GM21717 (cell line): ENCODE measurements around the gene TMEM156.
A peak's percentile ranks its signal among the peaks of the same experiment; 100 is the strongest.
"Not testable (repeated sequence)": the region's sequence is repeated elsewhere in the genome, so short reads cannot be mapped to it uniquely, and the experiment has no call there.

Experiments used
- ATAC-seq: cut with Tn5 transposase; IDR thresholded peaks from one replicate; pipeline ENCODE4 v1.9.1; 2021; ENCODE audit warnings: mild to moderate bottlenecking, moderate library complexity; ENCODE audit not compliant: unreplicated experiment

TMEM156 gene

DNA sequence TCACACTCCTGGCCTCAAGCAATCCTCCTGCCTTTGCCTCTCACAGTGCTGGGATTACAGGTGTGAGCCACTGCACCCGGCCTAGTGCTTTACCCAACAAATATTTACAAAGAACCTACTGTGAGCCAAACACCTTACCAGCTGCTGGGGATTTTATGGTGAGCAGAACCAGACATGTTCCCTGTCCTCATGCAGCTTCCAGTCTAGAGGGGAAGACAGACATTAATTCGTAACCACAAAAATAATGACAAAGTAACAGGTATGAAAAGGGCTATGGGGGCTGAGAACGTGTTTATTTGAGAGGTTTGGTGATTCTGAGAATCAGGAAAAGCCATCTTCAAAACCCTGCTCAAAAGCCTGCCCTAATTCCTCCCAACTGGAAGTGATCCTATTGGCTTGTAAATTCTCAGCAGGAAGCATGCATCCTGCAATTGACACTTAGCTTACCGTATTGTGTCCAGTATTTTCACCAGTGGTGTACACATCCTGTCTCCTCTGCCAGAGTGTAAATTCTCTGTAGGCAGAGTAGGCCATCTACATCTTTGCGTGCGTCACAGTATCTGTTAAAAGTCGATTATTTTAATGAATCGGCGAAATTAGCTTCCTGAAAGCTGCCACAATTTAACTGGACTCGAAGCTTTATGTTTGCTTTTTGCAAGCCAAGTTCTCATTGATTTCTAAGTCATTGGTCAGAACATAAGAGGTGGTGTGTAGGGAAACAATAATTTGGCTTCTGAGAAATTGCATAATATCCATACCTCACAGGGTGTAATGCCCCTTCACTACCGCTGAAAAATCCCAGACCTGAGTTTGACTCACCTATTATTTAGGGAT is 67.0 kb downstream of the TMEM156 start:
- no peak for ATAC-seq

DNA sequence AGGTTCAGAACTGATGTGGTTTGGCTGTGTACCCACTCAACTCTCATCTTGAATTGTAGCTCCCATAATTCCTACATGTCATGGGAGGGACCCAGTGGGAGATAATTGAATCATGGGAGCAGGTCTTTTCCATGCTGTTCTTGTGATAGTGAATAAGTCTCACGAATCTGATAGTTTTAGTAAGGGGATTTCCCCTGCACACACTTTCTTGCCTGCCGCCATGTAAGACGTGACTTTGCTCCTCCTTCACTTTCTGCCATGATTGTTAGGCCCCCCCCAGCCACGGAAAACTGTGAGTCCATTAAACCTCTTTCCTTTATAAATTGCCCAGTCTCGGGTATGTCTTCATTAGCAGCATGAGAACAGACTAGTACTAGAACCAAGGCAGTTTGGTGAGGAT is 73.0 kb downstream of the TMEM156 start:
- not testable (repeated sequence) for ATAC-seq

GRCh38 chr4:38958453-38959190 is 73.6 kb downstream of the TMEM156 start:
- ATAC-seq, result no peak

GRCh38 chr4:38957893-38958292 is 74.3 kb downstream of the TMEM156 start:
- no peak for ATAC-seq

DNA sequence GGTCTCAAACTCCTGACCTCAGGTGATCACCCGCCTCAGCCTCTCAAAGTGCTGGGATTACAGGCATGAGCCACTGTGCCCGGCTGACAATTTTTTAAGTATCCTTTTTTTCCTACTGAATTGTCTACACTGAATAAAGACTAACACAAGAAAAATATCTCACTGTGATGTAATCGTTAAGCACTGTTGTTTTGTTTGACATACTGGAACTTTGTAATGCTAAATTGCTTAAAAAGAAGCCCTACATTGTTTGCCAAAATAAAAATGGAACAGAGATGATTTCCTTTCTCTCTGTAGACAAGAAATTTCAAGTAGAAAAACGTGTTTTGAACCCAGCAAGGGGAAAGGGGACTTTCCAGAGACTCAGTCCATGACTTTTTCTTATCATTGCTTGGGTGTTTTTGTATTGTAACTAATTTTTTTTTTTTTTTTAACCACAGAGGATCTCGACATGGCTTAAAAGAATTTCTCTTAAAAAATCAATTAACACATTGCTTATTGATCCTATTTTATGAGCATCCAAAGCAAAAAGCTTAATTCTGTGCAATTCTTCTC is 74.9 kb downstream of the TMEM156 start:
- ATAC-seq, result no peak

DNA sequence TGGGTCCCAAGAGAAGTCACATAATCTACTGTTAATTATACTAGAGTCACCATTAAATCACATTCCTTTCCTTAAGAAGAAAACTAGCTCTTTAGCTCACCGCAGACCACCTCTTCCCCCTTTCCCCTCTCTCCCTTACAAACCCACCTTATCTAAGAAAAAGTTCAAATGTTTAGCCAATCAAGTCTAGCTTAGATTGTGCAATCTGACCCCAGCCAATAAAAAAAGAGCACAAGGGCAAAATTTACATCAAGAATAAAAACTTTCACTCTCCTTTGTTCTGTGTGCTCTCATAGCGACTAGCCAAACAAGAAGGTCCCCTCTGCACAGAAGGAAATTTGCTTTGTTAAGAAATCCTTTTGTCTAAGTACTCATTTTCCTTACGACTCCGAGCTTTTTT is 76.3 kb downstream of the TMEM156 start:
- no peak for ATAC-seq

DNA sequence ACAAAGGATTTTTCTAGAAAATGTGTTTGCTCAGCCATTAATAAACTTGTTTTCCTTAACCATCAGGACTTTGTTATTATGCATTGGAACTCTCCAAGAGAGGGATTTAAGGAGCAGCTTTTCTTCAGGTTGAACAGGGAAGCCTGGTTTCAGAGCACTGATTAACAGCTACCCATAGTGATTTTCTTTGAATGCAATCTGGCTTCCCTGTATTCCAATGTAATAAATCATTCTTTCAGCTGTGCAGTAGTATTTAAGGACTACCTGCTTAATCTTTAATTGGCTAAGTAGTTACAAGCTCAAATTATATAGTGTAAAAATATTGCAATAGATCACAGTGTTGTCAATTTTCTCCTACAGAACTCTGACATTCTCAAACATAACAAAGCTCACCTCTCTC is 77.5 kb downstream of the TMEM156 start:
- no peak for ATAC-seq

GRCh38 chr4:38952017-38952416 is 80.2 kb downstream of the TMEM156 start:
- ATAC-seq, result no peak

GRCh38 chr4:38951598-38951997 is 80.6 kb downstream of the TMEM156 start:
- ATAC-seq, result no peak

- ATAC-seq, result no peak
These were observed 81.5 kb downstream of the TMEM156 start for GRCh38 chr4:38950734-38951133.

DNA sequence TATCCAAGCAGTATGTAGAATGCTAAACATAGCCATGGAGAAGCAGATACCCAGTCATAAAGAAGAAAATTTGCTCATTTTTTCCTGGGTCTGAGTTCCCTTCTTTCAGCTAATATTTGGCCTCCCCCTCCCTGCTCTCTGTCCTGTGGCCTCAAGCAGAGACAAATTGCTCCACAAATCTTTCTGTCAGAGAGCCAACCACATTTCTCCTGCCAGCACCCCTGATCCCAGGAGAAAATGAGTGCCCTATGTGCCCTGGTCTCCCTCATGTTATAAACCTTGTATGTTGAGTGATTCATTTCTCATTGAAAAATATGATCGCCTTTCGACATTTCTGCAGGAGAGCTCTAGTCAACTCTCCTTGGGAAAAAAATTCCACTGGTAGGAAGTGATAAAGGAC is 82.0 kb downstream of the TMEM156 start:
- no peak for ATAC-seq

DNA sequence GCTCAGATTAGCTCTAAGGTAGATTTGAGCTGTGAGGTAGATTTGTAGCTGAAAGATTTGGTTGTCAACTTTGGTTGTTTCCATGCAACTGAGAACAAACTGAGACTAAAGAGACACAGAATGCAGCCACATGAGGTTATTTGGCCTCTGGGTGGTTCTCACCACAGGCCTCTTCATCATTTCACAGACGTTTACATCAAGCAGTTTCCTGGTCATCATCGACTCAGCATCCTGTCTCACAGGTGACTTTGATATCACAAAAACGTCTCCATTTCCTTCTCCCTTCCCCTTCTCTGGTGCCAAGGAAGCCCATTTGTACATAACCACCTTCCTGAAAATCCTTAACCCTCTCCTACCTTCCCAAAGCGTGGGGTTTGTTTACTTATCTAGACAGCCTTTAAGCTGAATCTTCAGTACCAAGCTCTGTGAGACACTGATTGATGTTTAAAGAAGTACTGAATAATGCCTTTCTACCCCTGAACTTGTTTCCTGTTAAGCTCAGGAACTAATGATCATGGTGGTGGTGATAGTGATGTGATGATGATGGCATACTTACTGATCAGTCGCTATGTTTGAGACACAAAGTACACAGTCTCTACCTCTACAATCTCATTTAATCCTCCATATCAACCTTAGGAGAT is 82.7 kb downstream of the TMEM156 start:
- no peak for ATAC-seq

DNA sequence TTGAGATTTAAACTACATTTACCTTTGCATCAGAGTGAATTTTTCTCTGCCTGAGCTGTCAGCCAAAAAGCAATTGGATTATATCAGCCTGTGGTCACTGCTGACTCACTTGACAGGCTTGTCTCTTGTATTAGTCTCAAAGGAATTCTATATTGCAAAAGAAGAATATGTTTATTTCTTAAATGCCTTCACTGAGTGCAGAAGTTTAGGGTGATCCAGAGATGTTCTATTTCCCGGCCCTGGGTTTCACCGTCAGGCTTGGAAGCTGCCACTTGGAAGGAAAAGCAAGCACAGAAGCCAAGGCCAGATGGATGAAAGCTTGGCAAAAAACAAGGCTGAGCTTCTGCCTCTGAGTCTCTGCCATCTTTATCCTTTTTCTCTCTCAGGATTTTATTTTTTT is 83.7 kb downstream of the TMEM156 start:
- no peak for ATAC-seq

DNA sequence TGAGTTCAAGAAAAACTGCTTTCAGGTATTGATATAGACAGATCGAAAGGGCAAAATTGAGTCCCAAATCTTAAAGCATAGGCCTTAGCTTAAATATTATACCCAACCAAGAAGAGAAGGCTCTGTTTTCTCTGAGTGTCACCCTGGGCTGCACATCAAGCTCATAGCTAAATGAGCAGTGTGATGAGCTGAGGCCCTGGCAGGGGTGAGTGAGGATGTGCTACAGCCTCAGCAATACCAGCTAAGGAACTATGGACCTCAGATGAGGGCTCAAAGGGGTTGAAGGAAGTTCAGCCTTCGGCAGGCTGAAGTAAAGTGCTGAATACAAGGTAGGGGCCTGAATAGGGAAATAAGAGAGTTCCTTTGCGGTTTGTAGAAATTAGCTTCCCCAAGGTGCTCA is 85.3 kb downstream of the TMEM156 start:
- no peak for ATAC-seq

- no peak for ATAC-seq
These were observed 87.8 kb downstream of the TMEM156 start for GRCh38 chr4:38944440-38944839.

- no peak for ATAC-seq
These were observed 88.9 kb downstream of the TMEM156 start for GRCh38 chr4:38943343-38943742.

DNA sequence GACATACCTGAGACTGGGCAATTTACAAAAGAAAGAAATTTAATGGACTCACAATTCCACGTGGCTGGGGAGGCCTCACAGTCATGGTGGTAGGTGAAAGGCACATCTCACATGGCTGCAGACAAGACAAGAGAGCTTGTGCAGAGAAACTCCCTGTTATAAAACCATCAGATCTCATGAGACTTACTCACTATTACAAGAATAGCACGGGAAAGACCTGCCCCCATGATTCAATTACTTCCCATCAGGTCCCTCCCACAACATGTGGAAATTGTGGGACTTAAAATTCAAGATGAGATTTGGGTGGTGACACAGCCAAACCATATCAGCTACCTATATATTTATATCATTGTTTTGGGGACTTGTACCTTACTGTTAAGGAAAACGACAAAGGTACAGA is 90.3 kb downstream of the TMEM156 start:
- not testable (repeated sequence) for ATAC-seq

GRCh38 chr4:38940476-38940875 is 91.7 kb downstream of the TMEM156 start:
- no peak for ATAC-seq

DNA sequence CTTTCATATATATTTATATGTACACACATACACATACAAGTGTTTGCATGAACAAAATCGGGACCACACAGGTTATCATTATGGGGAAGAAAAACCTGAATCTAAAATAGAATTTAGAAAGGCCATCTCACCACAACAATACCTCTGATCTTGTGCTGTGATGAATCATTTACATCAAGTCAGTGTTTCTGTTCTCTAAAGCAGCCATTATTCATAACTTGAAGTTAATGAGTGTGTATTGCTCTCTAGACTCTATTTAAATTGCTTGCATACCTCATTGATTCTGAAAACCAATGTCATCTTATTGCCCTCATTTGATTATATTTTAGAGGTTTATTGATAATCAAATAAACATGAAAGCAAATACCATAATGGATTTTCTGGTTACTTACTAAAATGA is 93.0 kb downstream of the TMEM156 start:
- peak; percentile 79 for ATAC-seq

GRCh38 chr4:38935391-38936073 is 96.7 kb downstream of the TMEM156 start:
- no peak for ATAC-seq

DNA sequence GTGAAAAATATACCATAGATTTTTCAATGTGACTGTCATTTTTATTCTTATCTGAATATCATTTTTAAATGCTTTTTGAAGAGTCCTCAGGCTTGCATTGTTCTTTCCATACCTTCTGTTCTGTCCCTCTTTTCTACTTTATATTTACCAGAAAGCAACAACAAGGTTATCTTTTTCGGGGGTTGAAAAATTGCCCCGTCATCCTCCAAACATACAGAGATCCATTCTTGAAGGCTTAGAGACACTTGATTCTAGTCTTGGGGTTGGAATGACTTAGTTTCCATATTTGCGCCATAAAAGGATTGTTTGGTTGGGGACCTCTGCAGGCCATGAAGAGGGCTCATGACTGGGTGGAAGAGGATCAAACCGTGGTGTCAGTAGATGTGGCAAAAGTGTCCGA is 101.1 kb downstream of the TMEM156 start:
- no peak for ATAC-seq
